NCI-H524 treated with DMSO at 0.1 percent for 48 hours (cell line): ENCODE results near the gene NAT14.
"Not testable (repeated sequence)": the region's sequence is repeated elsewhere in the genome, so short reads cannot be mapped to it uniquely, and the experiment has no call there.

Experiments
- DNase-seq: peaks from one replicate; lab custom pipeline; 2025; lab: John Stamatoyannopoulos, UW

The NAT14 gene

DNA sequence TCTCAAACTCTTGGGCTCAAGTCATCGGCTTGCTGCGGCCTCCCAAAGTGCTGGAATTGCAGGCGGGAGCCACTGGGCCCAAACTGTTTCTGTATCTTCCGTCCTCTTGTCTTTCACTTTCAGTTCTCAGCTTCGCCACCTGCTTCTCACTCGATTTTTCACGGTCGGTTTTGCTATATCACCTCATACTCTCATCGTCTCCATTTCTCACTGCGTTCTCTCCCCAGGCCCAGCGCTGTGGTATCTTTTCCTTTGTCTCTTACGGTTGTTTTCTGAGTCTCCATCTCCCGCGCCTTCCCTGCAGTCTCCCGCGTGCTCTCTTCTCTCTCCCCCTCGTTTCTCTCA, 18.1 kb downstream of the NAT14 start:
- no peak for DNase-seq

DNA sequence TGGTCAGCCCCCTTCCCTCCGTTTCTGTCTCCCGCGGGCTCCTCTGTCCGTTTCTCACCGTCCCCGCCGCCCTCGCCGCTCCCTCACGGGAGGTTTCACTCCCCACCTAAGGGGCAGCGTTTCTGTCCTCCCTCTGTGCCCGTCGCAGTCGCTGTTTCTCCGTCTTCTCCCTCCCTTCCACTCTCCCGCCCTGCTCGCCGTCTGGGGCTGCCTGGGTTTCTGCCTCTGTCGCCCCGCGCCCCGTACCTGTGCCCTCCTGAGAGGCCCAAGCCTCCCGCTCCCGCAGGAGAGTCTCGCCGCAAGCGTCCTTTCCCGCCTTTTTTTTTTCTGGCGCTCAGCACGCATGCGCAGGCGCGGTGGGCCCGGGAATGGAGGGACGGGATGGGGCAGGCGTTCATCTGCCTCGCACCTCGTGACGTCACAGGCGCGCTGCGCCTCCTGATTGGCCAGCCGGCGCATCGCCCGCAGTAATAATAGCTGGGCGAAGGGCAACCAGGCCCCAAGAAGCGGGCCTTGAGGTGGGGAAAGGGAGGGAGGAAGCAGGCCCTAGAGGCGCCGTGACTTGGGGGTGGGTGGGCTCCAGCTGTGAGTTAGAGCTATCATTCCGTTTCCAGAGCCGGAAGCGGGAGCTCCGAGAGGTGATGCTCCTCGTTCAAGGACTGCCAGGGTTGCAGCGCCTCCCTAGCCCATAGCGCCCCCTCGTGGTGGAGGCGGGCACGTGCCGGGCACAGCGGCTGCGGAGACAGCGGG, 18.7 kb downstream of the NAT14 start:
- DNase-seq = peak; percentile 31

- DNase-seq = no peak
Observed at GRCh38 chr19:55504252-55504603, 19.2 kb downstream of the NAT14 start.

GRCh38 chr19:55504981-55505380, 20.0 kb downstream of the NAT14 start:
- no peak for DNase-seq

DNA sequence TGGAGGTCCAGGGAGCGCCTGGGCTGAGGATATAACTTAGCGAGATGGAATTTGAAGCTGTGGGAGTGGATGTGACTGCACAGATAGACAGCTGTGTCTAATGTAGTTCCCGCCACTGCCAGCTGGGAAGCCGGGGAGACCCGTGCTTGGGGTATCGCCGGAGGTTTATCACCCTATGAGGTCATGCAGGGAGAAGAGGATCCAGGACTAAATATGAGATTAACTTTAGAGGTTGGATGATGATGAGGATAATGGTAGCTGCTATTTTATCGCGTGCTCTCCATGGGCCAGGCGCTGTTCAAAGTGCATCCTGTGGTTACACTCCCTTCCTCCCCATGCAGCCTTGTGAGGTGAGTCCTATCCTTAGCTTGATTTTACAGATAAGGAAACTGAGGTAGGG, 23.1 kb downstream of the NAT14 start:
- no peak for DNase-seq

DNA sequence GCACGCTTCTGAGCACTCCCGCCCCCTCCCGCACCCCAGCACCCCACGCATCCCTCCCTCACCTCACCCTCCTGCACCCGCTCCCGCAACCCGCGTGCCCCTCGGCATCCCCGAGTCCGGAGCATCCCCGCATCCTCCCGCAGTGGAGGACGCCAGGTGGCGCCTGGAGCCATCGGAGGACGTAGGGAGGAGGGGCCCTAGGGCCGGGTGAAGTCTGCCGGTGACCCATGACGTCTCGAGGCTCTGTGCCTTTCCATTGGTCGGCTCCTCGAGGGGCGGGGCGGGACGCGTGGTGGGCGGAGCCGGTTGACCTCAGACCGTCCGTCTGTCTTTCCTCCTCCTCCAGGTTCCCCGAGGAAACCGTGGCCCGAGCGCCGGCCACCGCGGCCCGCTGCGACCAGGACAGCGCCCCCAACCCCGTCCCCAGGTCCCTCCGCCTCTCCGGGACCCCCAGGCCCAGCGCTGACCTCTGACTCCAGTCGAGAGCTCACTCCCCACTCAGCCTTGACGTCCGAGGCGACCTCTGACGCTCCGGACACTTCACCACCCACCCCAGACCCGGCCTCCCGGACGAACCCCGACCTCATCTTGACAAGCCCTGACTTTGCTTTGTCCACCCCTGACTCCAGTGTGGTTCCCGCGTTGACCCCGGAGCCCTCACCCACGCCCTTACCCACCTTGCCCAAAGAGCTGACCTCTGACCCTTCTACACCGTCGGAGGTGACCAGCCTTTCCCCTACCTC, 32.1 kb downstream of the NAT14 start:
- DNase-seq = peak; percentile 34

DNA sequence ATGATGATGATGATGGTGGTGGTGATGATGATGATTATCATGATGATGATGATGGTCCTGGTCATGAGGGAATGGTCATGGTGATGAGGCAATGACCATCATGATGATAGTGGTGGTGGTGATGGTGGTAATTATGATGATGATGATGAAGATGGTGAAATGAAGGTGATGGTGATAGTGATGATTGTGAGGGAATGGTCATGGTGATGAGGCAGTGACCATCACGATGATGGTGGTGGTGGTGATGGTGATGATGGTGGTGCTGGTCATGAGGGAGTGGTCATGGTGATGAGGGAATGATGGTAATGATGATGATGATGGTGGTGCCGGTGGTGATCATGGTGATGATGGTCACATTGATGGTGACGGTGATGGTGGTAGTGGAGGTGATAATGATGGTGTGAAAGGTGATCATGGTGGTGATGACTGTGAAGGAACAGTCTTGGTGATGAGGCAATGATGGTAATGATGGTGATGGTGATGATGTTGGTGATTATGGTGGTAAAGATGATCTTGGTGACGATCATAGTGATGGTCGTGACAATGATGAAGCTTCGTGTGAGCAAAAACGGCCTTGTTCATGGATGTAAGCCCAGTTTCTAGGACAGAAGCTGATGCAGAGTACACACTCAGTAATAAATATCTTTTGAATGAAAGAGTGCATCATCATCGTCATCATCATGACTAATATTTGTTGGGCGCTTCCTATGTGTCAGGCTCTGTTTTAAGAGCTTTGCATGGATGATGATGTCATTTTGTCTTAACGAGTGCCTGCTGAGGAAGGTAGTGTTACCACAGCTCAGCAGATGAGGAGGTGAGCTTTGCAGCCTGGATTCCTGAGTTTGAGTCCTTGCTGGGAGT, 34.7 kb downstream of the NAT14 start:
- no peak for DNase-seq

GRCh38 chr19:55520691-55521292, 35.8 kb downstream of the NAT14 start:
- DNase-seq = no peak

DNA sequence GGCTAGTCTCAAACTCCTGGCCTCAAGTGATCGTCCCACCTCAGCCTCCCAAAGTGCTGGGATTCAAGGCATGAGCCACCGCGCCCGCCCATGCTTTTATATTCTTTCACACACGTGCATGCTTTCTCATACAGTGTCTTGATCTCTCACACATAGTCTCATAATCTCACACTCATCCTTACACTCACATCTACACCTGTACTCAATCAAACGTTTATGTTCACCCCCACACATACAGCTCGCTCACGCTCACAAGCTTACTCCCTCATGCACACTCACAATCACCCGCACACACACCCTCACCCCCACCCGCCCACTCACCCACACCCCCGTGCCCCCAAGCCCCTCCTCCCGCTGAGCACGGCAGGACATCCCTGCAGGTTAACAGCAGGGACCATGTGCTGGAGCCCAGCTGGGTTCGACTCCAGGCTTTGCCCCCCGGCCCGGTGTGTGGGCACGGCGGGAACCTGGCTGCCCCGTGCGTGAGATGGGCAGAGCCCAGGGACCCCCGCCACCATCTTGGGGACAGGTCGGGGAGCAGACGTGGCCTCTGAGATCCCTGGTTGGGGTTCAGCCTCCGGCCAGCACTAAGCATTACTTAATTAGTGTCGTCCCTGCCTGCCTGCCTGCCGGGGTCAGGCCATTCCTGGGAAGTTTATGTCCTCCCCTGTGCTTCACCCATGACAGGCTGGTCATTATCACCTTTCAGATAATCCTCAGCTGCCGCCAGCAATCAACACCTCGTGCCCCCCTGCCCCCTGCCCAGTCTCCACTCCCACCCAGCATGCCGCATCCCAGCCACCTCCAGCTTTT, 40.5 kb downstream of the NAT14 start:
- DNase-seq = no peak

- no peak for DNase-seq
Observed at GRCh38 chr19:55526216-55527196, 41.5 kb downstream of the NAT14 start.

GRCh38 chr19:55527197-55528029, 42.4 kb downstream of the NAT14 start:
- no peak for DNase-seq

DNA sequence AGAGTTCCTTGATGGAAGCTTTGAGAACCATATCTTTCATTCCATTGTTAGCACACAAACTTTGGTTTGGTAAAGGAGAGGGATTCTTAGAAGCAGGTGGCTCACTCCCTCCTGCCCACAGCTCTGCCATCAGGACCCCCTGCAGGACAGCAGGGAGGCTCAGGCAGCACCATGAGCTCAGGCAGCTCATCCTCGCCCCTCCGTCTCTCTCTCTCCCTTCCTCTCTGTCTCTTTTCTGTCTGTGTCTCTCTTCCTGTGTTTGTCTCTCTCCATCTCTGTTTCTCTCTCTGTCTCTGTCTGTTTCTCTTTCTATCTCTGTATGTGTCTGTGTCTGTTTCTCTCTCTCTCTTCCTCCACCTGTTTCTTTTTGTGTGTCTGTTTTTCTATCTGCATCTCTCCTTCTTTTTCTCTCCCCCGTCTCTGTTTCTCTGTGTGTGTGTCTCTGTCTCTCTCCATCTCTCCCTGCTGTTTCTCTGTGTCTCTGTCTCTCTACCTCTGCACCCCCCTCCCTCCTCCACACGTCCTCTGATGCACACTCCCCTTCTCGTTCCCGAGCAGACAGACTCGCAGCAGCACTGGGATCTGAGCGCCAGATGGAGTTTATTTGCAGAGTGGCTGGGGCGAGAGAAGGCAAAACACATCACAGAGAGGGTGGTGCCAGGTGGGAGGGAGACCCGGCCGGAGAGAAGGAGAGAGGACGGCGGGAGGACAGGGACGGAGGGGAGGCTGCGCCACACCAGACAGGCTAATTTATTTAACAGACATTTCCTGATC, 43.2 kb downstream of the NAT14 start:
- peak; percentile 90 for DNase-seq

DNA sequence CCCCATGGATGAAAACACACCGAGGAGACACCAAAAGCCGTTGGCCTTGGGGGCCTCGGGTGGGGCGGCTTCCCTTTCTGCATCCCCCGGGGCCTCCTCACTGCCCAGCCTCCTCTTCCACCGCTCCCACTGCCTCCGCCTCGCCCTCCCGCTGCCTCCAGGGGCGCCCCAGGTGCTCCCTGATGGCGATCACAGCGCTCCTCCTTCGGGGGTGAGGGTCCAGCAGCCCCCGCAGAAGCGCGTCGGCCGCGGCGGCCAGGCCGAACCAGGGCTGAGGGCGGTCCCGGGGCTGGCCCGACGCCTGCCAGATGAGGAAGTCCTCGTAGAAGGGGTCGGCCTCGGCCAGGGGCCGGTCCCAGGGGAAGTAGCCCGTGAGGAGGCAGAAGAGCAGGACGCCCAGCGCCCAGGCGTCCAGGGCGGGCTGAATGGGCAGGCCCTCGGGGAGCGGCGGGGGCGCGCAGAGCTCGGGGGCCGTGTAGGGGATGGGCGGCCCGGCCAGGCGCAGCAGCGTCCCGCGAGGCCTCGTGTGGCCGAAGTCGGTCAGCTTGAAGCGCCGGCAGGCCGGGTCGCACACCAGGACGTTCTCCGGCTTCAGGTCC, 44.7 kb downstream of the NAT14 start:
- no peak for DNase-seq

GRCh38 chr19:55530996-55531395, 46.0 kb downstream of the NAT14 start:
- no peak for DNase-seq

- not testable (repeated sequence) for DNase-seq
Observed at GRCh38 chr19:55534280-55534679, 49.3 kb downstream of the NAT14 start.

DNA sequence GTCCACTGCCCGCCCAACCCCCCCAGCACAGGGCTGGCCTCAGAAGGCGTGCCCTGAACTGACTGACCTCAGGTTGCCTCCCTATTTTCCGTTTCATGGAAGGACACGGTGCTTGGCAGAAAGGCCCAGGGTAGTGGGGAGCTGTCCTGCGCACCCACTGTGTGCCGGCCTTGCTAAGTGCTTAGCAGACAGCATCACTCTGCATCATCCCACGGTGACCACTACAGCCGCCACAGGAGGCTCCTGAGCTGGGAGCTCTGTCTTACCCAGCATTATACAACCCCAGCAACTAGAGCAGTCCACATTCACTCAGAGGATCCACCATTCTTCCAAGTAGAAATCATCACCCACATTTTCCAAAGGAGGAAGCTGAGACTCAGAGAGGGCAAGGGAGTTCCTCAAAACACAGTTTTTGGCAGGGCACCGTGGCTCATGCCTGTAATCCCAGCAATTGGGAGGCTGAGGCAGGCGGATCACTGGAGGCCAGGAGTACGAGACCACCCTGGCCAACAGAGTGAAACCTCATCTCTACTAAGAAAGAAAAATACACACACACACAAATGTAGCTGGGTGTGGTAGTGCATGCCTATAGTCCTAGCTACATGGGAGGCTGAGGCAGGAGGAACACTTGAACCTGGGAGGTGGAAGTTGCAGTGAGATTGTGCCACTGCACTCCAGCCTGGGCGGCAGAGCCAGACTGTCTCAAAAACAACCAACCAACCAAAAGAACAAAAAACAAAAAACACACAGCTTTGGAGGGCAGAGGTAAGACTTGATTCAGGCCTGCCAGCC, 50.4 kb downstream of the NAT14 start:
- DNase-seq = no peak

- no peak for DNase-seq
Observed at GRCh38 chr19:55535965-55536350, 51.0 kb downstream of the NAT14 start.
